K562 (cell line): ENCODE measurements around the gene EVI5. TPM values are rescaled to one million over a fixed set of nuclear protein-coding genes. Genes with fewer than 3 reads are reported as not detected.

Experiments
- ASH1L ChIP-seq: fragments of 450-650 bp; IDR thresholded peaks from 2 replicates; pipeline ENCODE4 v1.6.1; 2018; ENCODE audit warnings: borderline replicate concordance, mild to moderate bottlenecking, low read depth; ENCODE audit not compliant: partially characterized antibody
- E2F3 ChIP-seq: fragments of 250-450 bp; sonication (Bioruptor Pico); IDR thresholded peaks from 2 replicates; pipeline ENCODE4 v1.4.0; 2020; ENCODE audit warnings: mild to moderate bottlenecking
- EHMT2 ChIP-seq: fragments of 450-650 bp; IDR thresholded peaks from 2 replicates; pipeline ENCODE4 v1.6.1; 2018; ENCODE audit warnings: antibody characterized with exemption
- ELF4 ChIP-seq: fragments of 450-650 bp; formaldehyde crosslinking; IDR thresholded peaks from 2 replicates; pipeline ENCODE4 v1.4.0; 2022; ENCODE audit warnings: missing genetic modification characterization
- FOXM1 ChIP-seq, 2 experiments: fragments of 450-650 bp in 1 of 2; sonication (generic) in 1 of 2; formaldehyde crosslinking in 1 of 2; IDR thresholded peaks; 2 replicates each; pipeline versions ENCODE4 v1.6.1 to v1.9.0; 2017 to 2022; ENCODE audit warnings: low read depth in 2 of 2, mild to moderate bottlenecking in 2 of 2, missing genetic modification reagents in 1 of 2, moderate library complexity in 1 of 2
- GTF2E2 ChIP-seq: fragments of 200-800 bp; sonication (Bioruptor generic); IDR thresholded peaks from 2 replicates; pipeline ENCODE4 v1.6.1; 2016; ENCODE audit warnings: missing genetic modification characterization, missing compliant biosample characterization
- KAT8 ChIP-seq: fragments of 450-650 bp; IDR thresholded peaks from 2 replicates; pipeline ENCODE4 v1.6.1; 2016; ENCODE audit warnings: low read depth, mild to moderate bottlenecking
- NBN ChIP-seq: fragments of 450-650 bp; IDR thresholded peaks from 2 replicates; pipeline ENCODE4 v1.6.1; 2016; ENCODE audit warnings: low read depth, mild to moderate bottlenecking
- NCOA1 ChIP-seq: fragments of 450-650 bp; IDR thresholded peaks from 2 replicates; pipeline ENCODE4 v1.6.1; 2016; ENCODE audit warnings: low read depth
- NFE2L1 ChIP-seq: fragments of 450-650 bp; IDR thresholded peaks from 2 replicates; pipeline ENCODE4 v1.6.1; 2016; ENCODE audit warnings: missing genetic modification characterization, low read depth, mild to moderate bottlenecking, missing compliant biosample characterization, moderate library complexity, borderline replicate concordance
- NR2C2 ChIP-seq, 2 experiments: fragments of 200-800 bp in 1 of 2; sonication (Bioruptor generic) in 1 of 2; sonication (generic) in 1 of 2; formaldehyde crosslinking in 1 of 2; IDR thresholded peaks; 2 replicates each; pipeline versions ENCODE4 v1.6.1 to v1.8.0; 2016 to 2022; ENCODE audit warnings: mild to moderate bottlenecking in 1 of 2, missing compliant biosample characterization in 1 of 2, missing genetic modification characterization in 1 of 2, missing genetic modification reagents in 1 of 2
- SAFB ChIP-seq: fragments of 200-400 bp; formaldehyde crosslinking; IDR thresholded peaks from 2 replicates; pipeline ENCODE4 v1.6.1; 2017; ENCODE audit warnings: low read depth, low read length, borderline replicate concordance
- SAP30 ChIP-seq: fragments of 200-600 bp; sonication (generic); IDR thresholded peaks from 2 replicates; pipeline ENCODE4 v1.6.1; 2012; ENCODE audit warnings: borderline replicate concordance, low read depth, mild to moderate bottlenecking, moderate library complexity, low read length, control low read depth, inconsistent platforms; ENCODE audit not compliant: insufficient read depth, poor library complexity, severe bottlenecking
- THRAP3 ChIP-seq: fragments of 450-650 bp; IDR thresholded peaks from 2 replicates; pipeline ENCODE4 v1.6.1; 2016; ENCODE audit warnings: mild to moderate bottlenecking, inconsistent platforms, borderline replicate concordance
- TSC22D4 ChIP-seq: fragments of 450-650 bp; IDR thresholded peaks from 2 replicates; pipeline ENCODE4 v1.6.1; 2016; ENCODE audit warnings: missing genetic modification characterization, missing biosample characterization, control low read depth
- WHSC1 ChIP-seq: IDR thresholded peaks from one replicate; pipeline ENCODE4 v1.6.1; 2012; ENCODE audit warnings: low read length, control low read depth, inconsistent platforms
- ZNF316 ChIP-seq: fragments of 450-650 bp; IDR thresholded peaks from 2 replicates; pipeline ENCODE4 v1.6.1; 2016
- polyA plus RNA-seq, 8 experiments: library from polyadenylated mRNA; depleted of rRNA in 4 of 8; stranded (reverse) in 5 of 8; unstranded in 3 of 8; fragments of >200 nt; fragmentation: Nextera tagmentation in 2 of 8; fragmentation: Illumina TruSeq in 1 of 8; extraction: Ambion mirVana in 2 of 8; extraction: Trizol in 1 of 8; gene quantifications; 2 replicates each; pipeline versions ENCODE4 v1.2.1 to v1.2.3, GENCODE V29; 2011 to 2014; ENCODE audit warnings: inconsistent platforms in 1 of 8, missing spikeins in 1 of 8
- total RNA-seq, 7 experiments: library from RNA; depleted of rRNA in 6 of 7; stranded (reverse); fragments of >200 nt in 6 of 7; fragmentation: Illumina TruSeq in 2 of 7; extraction: Trizol in 2 of 7; gene quantifications; 2 replicates each; pipeline versions ENCODE4 v1.2.1 to v1.2.3, GENCODE V29; 2011 to 2021; ENCODE audit warnings: low replicate concordance in 1 of 7
- TF ChIP-seq, protein P1 (sequence below): fragments of 450-650 bp; IDR thresholded peaks from 2 replicates; pipeline ENCODE4 v1.6.1; 2016; ENCODE audit warnings: missing biosample characterization, missing genetic modification characterization
- TF ChIP-seq, protein P2 (sequence below): fragments of 450-650 bp; IDR thresholded peaks from 2 replicates; pipeline ENCODE4 v1.6.1; 2016; ENCODE audit warnings: antibody characterized with exemption
- TF ChIP-seq, protein P3 (sequence below), 3 experiments: fragments of 200-800 bp in 1 of 3; fragments of 250-450 bp in 1 of 3; fragments of 450-650 bp in 1 of 3; sonication (Bioruptor Pico) in 1 of 3; sonication (Bioruptor generic) in 1 of 3; formaldehyde crosslinking in 1 of 3; IDR thresholded peaks; 2 replicates each; pipeline versions ENCODE4 v1.6.1 to v1.8.0; 2016 to 2022; ENCODE audit warnings: mild to moderate bottlenecking in 2 of 3, missing genetic modification characterization in 2 of 3, missing compliant biosample characterization in 1 of 3, moderate library complexity in 1 of 3

The EVI5 gene
- total and polyA plus RNA-seq, 9 of the 15 experiments (the other 6 are each of a cell fraction or from before 2014, with no cell fraction given) = 1.7 to 50.1 (median 13.7) TPM

DNA sequence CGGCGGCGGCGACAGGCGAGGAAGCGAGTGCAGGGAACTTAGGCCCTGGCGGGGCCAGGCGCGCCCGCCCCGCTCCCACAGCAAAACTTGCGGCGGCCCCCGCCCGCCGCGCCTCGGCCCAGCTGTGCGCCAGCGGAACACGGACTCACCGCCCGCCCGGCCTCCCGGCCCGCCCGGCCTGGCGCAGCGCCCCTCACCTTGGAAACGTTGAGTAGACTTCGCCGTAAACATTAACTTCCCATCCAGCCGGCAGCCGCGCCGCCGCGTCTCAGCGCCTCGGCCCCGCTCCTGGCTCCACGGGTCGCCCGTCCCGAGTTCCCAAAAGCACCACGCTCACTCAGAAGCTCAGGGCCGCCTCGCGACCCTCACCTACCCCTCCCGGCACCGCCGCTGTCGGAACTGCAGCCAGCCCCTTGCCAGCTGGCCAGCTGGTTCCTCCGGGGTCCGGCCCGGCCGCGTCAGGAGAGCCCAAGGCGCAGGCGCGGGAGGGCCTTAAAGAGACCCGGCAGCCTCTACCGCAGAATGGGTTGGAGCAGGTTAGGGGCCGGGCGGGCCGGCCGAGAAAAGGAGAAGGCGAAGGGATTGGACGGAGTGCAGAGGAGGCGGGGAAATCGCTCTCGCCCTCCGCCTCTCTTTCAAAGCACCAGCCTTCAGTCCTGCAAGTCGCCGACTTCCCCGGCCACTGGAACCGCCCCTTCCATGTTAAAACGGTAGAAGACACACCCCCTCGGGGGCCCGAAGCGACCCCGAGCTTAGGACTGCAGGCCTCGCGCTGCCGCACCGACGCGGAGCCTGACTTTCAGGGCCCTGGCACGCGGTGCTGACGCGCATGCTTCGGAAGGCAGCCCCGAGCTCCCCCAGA lies at the start of gene EVI5 (continued):
- TF ChIP-seq, protein P1, sequence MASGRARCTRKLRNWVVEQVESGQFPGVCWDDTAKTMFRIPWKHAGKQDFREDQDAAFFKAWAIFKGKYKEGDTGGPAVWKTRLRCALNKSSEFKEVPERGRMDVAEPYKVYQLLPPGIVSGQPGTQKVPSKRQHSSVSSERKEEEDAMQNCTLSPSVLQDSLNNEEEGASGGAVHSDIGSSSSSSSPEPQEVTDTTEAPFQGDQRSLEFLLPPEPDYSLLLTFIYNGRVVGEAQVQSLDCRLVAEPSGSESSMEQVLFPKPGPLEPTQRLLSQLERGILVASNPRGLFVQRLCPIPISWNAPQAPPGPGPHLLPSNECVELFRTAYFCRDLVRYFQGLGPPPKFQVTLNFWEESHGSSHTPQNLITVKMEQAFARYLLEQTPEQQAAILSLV (tag) = no peak
- TF ChIP-seq NFE2L1 (tag) = no peak
- TF ChIP-seq NBN = peak; percentile 40; the same call in 1 of the 2 replicates
- TF ChIP-seq ELF4 (CRISPR knock-in tag) = 0 out of 2 replicates have a peak, but pooled peaks have one; percentile 21
- 0 out of 2 replicates have a peak, but pooled peaks have one; percentile 9 for TF ChIP-seq FOXM1 (IDR thresholded peaks at IDR 0.05; ENCODE audit: low read depth)
- TF ChIP-seq FOXM1 (CRISPR knock-in tag; IDR thresholded peaks at IDR 0.05; ENCODE audit: low read depth) = no peak
- TF ChIP-seq NR2C2 (CRISPR knock-in tag; IDR thresholded peaks at IDR 0.05) = peak; percentile 82
- TF ChIP-seq NR2C2 (tag; IDR thresholded peaks at IDR 0.05) = peak; percentile 70; the same call in 1 of the 2 replicates
- TF ChIP-seq SAFB = no peak
- no peak for TF ChIP-seq GTF2E2 (tag)
- TF ChIP-seq ZNF316 = no peak
- TF ChIP-seq WHSC1 = no peak
- TF ChIP-seq, protein P2, sequence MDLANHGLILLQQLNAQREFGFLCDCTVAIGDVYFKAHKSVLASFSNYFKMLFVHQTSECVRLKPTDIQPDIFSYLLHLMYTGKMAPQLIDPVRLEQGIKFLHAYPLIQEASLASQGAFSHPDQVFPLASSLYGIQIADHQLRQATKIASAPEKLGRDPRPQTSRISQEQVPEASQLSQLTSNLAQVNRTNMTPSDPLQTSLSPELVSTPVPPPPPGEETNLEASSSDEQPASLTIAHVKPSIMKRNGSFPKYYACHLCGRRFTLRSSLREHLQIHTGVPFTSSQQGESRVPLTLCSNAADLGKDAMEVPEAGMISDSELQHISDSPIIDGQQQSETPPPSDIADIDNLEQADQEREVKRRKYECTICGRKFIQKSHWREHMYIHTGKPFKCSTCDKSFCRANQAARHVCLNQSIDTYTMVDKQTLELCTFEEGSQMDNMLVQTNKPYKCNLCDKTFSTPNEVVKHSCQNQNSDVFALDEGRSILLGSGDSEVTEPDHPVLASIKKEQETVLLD = peak; percentile 82
- TF ChIP-seq, protein P3, sequence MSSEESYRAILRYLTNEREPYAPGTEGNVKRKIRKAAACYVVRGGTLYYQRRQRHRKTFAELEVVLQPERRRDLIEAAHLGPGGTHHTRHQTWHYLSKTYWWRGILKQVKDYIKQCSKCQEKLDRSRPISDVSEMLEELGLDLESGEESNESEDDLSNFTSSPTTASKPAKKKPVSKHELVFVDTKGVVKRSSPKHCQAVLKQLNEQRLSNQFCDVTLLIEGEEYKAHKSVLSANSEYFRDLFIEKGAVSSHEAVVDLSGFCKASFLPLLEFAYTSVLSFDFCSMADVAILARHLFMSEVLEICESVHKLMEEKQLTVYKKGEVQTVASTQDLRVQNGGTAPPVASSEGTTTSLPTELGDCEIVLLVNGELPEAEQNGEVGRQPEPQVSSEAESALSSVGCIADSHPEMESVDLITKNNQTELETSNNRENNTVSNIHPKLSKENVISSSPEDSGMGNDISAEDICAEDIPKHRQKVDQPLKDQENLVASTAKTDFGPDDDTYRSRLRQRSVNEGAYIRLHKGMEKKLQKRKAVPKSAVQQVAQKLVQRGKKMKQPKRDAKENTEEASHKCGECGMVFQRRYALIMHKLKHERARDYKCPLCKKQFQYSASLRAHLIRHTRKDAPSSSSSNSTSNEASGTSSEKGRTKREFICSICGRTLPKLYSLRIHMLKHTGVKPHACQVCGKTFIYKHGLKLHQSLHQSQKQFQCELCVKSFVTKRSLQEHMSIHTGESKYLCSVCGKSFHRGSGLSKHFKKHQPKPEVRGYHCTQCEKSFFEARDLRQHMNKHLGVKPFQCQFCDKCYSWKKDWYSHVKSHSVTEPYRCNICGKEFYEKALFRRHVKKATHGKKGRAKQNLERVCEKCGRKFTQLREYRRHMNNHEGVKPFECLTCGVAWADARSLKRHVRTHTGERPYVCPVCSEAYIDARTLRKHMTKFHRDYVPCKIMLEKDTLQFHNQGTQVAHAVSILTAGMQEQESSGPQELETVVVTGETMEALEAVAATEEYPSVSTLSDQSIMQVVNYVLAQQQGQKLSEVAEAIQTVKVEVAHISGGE (CRISPR knock-in tag; IDR thresholded peaks at IDR 0.05) = 0 out of 6 replicates have a peak, but pooled peaks of 1 of the 3 experiments have one; percentile 56
- TF ChIP-seq SAP30 = peak; percentile 85
- TF ChIP-seq TSC22D4 = no peak
- TF ChIP-seq E2F3 = peak; percentile 65; the same call in 1 of the 2 replicates
- peak; percentile 54 for TF ChIP-seq ASH1L
- no peak for TF ChIP-seq KAT8
- TF ChIP-seq EHMT2 = no peak
- no peak; the same call in 1 of the 2 replicates for TF ChIP-seq NCOA1
- no peak for TF ChIP-seq THRAP3
